A673 (cell line): ENCODE results near the gene OR51B2.

ENCODE experiments used
- EZH2 ChIP-seq: fragments of 200-600 bp; sonication (generic); IDR thresholded peaks from 2 replicates; pipeline ENCODE4 v1.6.1; 2017; ENCODE audit warnings: borderline replicate concordance, low read depth, mild to moderate bottlenecking, mixed read lengths, antibody characterized with exemption, low read length; ENCODE audit not compliant: poor library complexity, severe bottlenecking
- TF ChIP-seq, protein P1 (sequence below): fragments of 300-800, 200-600 bp; sonication (generic); conservative IDR thresholded peaks from 2 replicates; pipeline ENCODE4 v1.5.1; 2017; ENCODE audit warnings: low read depth, mild to moderate bottlenecking, antibody characterized with exemption, low read length, moderate library complexity, mixed read lengths

DNA sequence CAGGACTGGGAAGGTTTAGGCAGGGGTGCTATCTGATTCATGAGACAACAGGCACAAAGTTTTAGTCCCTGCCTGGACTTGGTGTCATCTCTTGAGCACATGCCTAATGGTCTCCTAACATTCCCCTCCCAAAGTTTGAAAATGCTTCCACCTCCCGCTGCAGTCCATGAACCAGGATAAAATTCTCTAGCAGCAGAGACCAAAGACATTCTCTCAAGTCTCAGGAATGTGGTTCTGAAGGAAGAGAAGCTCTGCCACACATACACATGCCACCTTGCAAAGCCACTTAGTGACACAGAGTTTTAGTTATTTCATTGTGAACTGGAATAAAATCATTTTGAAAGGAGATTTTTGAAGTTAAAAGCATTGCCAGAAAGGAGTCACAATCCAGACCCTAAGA, 42.8 kb upstream of the OR51B2 start:
- TF ChIP-seq, protein P1, sequence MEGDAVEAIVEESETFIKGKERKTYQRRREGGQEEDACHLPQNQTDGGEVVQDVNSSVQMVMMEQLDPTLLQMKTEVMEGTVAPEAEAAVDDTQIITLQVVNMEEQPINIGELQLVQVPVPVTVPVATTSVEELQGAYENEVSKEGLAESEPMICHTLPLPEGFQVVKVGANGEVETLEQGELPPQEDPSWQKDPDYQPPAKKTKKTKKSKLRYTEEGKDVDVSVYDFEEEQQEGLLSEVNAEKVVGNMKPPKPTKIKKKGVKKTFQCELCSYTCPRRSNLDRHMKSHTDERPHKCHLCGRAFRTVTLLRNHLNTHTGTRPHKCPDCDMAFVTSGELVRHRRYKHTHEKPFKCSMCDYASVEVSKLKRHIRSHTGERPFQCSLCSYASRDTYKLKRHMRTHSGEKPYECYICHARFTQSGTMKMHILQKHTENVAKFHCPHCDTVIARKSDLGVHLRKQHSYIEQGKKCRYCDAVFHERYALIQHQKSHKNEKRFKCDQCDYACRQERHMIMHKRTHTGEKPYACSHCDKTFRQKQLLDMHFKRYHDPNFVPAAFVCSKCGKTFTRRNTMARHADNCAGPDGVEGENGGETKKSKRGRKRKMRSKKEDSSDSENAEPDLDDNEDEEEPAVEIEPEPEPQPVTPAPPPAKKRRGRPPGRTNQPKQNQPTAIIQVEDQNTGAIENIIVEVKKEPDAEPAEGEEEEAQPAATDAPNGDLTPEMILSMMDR: no peak
- no peak for TF ChIP-seq EZH2
